HepG2 (cell line): ENCODE data around the gene SNRPN. TPM values are rescaled to one million over a fixed set of nuclear protein-coding genes. Genes with fewer than 3 reads are reported as not detected.

Experiments
- AGO2 ChIP-seq: fragments of 200-400 bp; formaldehyde crosslinking; optimal IDR thresholded peaks from 2 replicates; pipeline ENCODE3; 2017; ENCODE audit warnings: mild to moderate bottlenecking, low read depth, low read length, moderate library complexity
- ASH2L ChIP-seq: fragments of 300-600, 200-600 bp; sonication (generic); IDR thresholded peaks from 2 replicates; pipeline ENCODE4 v1.7.0; 2017; ENCODE audit warnings: low read depth, mild to moderate bottlenecking, moderate library complexity, mixed read lengths, low read length; ENCODE audit not compliant: insufficient read length
- CBFB ChIP-seq: sonication (generic); formaldehyde crosslinking; IDR thresholded peaks from 2 replicates; pipeline ENCODE4 v1.4.0; 2020; ENCODE audit warnings: missing genetic modification reagents
- DRAP1 ChIP-seq: IDR thresholded peaks from 2 replicates; pipeline ENCODE4 v1.6.1; 2016; ENCODE audit warnings: missing genetic modification reagents, missing compliant biosample characterization
- KDM2A ChIP-seq: sonication (generic); formaldehyde crosslinking; IDR thresholded peaks from 2 replicates; pipeline ENCODE4 v1.4.0; 2020; ENCODE audit warnings: low read depth, missing genetic modification reagents, borderline replicate concordance
- RBFOX2 ChIP-seq: fragments of 200-400 bp; formaldehyde crosslinking; IDR thresholded peaks from 2 replicates; pipeline ENCODE4 v1.6.1; 2017; ENCODE audit warnings: low read depth, mild to moderate bottlenecking, low read length
- RFXAP ChIP-seq: sonication (generic); formaldehyde crosslinking; IDR thresholded peaks from 2 replicates; pipeline ENCODE4 v1.4.0; 2020; ENCODE audit warnings: missing genetic modification reagents, borderline replicate concordance
- SAP130 ChIP-seq: IDR thresholded peaks from 2 replicates; pipeline ENCODE4 v1.6.1; 2016; ENCODE audit warnings: low read depth
- YY1 ChIP-seq: IDR thresholded peaks from 2 replicates; pipeline ENCODE4 v1.6.1; 2011; ENCODE audit warnings: low read length, low read depth, moderate library complexity, mild to moderate bottlenecking; ENCODE audit not compliant: insufficient read depth, insufficient replicate concordance
- ZFP36L1 ChIP-seq: sonication (generic); formaldehyde crosslinking; IDR thresholded peaks from 2 replicates; pipeline ENCODE4 v1.8.0; 2022; ENCODE audit warnings: mild to moderate bottlenecking, missing genetic modification reagents, moderate library complexity
- ZNF317 ChIP-seq: sonication (generic); formaldehyde crosslinking; IDR thresholded peaks from 2 replicates; pipeline ENCODE4 v1.5.0; 2020; ENCODE audit warnings: mild to moderate bottlenecking, missing genetic modification reagents
- ZNF501 ChIP-seq: sonication (generic); formaldehyde crosslinking; IDR thresholded peaks from 2 replicates; pipeline ENCODE4 v1.5.1; 2020; ENCODE audit warnings: mild to moderate bottlenecking, moderate library complexity, missing genetic modification reagents
- ZNF619 ChIP-seq: sonication (generic); formaldehyde crosslinking; IDR thresholded peaks from 2 replicates; pipeline ENCODE4 v1.4.0; 2020; ENCODE audit warnings: mild to moderate bottlenecking, missing genetic modification reagents
- ZNF740 ChIP-seq: sonication (generic); formaldehyde crosslinking; IDR thresholded peaks from 2 replicates; pipeline ENCODE4 v1.4.0; 2020; ENCODE audit warnings: missing genetic modification reagents
- polyA plus RNA-seq, 8 experiments: library from polyadenylated mRNA; depleted of rRNA in 3 of 8; stranded (reverse) in 7 of 8; unstranded in 1 of 8; fragments of >200 nt; fragmentation: Illumina TruSeq in 4 of 8; extraction: Trizol in 4 of 8; gene quantifications; 2 replicates each; pipeline versions ENCODE4 v1.2.1 to v1.2.3, GENCODE V29; 2011 to 2016; ENCODE audit warnings: low read depth in 4 of 8, missing spikeins in 1 of 8, mixed read lengths in 1 of 8; ENCODE audit not compliant: insufficient read depth in 1 of 8
- total RNA-seq, 5 experiments: library from RNA; depleted of rRNA; stranded (reverse); fragments of >200 nt; fragmentation: Illumina TruSeq; extraction: Trizol; gene quantifications; 2 replicates each; pipeline ENCODE4 v1.2.3, GENCODE V29; 2016; ENCODE audit warnings: low read depth in 1 of 5
- TF ChIP-seq, protein P1 (sequence below), 2 experiments: fragments of 450-650 bp in 1 of 2; sonication (generic) in 1 of 2; formaldehyde crosslinking in 1 of 2; IDR thresholded peaks; 2 replicates each; pipeline versions ENCODE4 v1.6.1 to v1.8.0; 2016 to 2022; ENCODE audit warnings: antibody characterized with exemption in 1 of 2, mild to moderate bottlenecking in 1 of 2, missing genetic modification reagents in 1 of 2
- TF ChIP-seq, protein P2 (sequence below): sonication (generic); formaldehyde crosslinking; IDR thresholded peaks from 2 replicates; pipeline ENCODE4 v1.5.0; 2020; ENCODE audit warnings: mild to moderate bottlenecking, missing genetic modification reagents

Gene SNRPN
- total and polyA plus RNA-seq, 2 of the 13 experiments (the other 11 are each of a cell fraction or from before 2014, with no cell fraction given): 133 to 212 TPM

DNA sequence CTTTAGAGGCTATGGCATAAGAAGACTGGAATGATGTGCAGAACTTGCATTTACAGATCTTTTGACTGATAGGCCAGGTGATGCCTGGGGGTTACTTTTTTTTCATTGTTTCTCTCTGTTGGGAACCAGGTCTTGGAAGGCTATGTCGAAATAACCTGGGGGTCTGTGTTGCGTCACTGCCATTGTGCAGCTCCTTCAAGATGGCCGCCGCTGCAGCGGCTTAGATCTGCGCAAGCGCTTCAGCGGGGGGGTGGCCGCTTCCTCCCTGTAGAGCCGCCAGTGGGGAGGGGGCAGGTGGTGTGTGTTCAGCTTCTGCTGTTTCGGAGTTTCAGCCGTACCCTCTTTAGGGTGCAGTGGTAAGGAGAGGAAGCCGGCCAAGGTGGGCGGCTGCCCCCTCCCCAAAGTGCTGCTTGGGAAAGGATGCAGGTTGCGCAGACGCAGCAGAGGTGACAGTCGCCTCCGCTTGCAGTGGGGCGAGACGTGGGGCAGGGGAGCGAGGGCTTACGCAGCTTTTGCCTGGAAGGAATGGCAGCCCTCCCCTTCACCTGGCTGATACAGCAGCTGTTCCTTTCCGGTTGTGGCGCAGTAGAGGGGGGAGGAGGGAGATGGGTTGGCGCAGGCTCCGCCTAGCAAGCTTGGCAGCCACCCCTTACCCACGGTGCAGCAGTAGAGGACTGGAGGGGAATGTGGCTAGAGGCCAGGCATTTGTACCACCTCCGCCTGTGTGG lies 1.5 kb downstream of the SNRPN start (continued):
- TF ChIP-seq ZNF740 (CRISPR knock-in tag): no peak
- peak; percentile 92 for TF ChIP-seq YY1
- TF ChIP-seq CBFB: no peak
- TF ChIP-seq ZNF619: no peak
- peak; percentile 56 for TF ChIP-seq RBFOX2
- peak; percentile 20 for TF ChIP-seq ASH2L
- TF ChIP-seq AGO2: peak; percentile 43
- TF ChIP-seq KDM2A (CRISPR knock-in tag): peak; percentile 29; the same call in 1 of the 2 replicates
- no peak for TF ChIP-seq ZFP36L1
- TF ChIP-seq SAP130 (CRISPR knock-in tag): peak; percentile 61
- TF ChIP-seq DRAP1 (CRISPR knock-in tag): peak; percentile 37; the same call in 1 of the 2 replicates
- TF ChIP-seq ZNF501 (CRISPR knock-in tag): peak; percentile 50; the same call in 1 of the 2 replicates
- no peak for TF ChIP-seq RFXAP (CRISPR knock-in tag)
- TF ChIP-seq, protein P1, sequence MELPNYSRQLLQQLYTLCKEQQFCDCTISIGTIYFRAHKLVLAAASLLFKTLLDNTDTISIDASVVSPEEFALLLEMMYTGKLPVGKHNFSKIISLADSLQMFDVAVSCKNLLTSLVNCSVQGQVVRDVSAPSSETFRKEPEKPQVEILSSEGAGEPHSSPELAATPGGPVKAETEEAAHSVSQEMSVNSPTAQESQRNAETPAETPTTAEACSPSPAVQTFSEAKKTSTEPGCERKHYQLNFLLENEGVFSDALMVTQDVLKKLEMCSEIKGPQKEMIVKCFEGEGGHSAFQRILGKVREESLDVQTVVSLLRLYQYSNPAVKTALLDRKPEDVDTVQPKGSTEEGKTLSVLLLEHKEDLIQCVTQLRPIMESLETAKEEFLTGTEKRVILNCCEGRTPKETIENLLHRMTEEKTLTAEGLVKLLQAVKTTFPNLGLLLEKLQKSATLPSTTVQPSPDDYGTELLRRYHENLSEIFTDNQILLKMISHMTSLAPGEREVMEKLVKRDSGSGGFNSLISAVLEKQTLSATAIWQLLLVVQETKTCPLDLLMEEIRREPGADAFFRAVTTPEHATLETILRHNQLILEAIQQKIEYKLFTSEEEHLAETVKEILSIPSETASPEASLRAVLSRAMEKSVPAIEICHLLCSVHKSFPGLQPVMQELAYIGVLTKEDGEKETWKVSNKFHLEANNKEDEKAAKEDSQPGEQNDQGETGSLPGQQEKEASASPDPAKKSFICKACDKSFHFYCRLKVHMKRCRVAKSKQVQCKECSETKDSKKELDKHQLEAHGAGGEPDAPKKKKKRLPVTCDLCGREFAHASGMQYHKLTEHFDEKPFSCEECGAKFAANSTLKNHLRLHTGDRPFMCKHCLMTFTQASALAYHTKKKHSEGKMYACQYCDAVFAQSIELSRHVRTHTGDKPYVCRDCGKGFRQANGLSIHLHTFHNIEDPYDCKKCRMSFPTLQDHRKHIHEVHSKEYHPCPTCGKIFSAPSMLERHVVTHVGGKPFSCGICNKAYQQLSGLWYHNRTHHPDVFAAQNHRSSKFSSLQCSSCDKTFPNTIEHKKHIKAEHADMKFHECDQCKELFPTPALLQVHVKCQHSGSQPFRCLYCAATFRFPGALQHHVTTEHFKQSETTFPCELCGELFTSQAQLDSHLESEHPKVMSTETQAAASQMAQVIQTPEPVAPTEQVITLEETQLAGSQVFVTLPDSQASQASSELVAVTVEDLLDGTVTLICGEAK (IDR thresholded peaks at IDR 0.05): no peak
- TF ChIP-seq, protein P1 (CRISPR knock-in tag; IDR thresholded peaks at IDR 0.05): peak; percentile 55
- TF ChIP-seq ZNF317 (CRISPR knock-in tag): 0 out of 2 replicates have a peak, but pooled peaks have one; percentile 13
- TF ChIP-seq, protein P2, sequence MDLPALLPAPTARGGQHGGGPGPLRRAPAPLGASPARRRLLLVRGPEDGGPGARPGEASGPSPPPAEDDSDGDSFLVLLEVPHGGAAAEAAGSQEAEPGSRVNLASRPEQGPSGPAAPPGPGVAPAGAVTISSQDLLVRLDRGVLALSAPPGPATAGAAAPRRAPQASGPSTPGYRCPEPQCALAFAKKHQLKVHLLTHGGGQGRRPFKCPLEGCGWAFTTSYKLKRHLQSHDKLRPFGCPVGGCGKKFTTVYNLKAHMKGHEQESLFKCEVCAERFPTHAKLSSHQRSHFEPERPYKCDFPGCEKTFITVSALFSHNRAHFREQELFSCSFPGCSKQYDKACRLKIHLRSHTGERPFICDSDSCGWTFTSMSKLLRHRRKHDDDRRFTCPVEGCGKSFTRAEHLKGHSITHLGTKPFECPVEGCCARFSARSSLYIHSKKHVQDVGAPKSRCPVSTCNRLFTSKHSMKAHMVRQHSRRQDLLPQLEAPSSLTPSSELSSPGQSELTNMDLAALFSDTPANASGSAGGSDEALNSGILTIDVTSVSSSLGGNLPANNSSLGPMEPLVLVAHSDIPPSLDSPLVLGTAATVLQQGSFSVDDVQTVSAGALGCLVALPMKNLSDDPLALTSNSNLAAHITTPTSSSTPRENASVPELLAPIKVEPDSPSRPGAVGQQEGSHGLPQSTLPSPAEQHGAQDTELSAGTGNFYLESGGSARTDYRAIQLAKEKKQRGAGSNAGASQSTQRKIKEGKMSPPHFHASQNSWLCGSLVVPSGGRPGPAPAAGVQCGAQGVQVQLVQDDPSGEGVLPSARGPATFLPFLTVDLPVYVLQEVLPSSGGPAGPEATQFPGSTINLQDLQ (CRISPR knock-in tag): no peak
